Small intestine (tissue), 7 donors: ENCODE results near the gene DCP2. TPM values are rescaled to one million over a fixed set of nuclear protein-coding genes. Genes with fewer than 3 reads are reported as not detected.

Experiments
- DNase-seq, 2 donors: peaks; one replicate each; pipeline versions ENCODE4 v3.0.0 to v3.0.0-alpha.2; 2013
- FAIRE-seq: peaks from 2 replicates; lab custom pipeline; 2012; peaks lifted over from hg19 to GRCh38; lab: Jason Lieb, UNC
- H3K27ac ChIP-seq, 3 donors: one replicate each; pipeline ENCODE4 v1.5.1; 2013; ENCODE audit warnings: low read length in 2 of 3, mild to moderate bottlenecking in 2 of 3, control low read depth in 1 of 3, inconsistent platforms in 1 of 3, low read depth in 1 of 3, moderate library complexity in 1 of 3
- H3K27me3 ChIP-seq, 3 donors: one replicate each; pipeline ENCODE4 v1.6.1; 2013; ENCODE audit warnings: low read length in 3 of 3, inconsistent platforms in 1 of 3; ENCODE audit not compliant: control insufficient read depth in 3 of 3, insufficient read depth in 3 of 3
- H3K36me3 ChIP-seq, 3 donors: one replicate each; pipeline ENCODE4 v1.6.1; 2013; ENCODE audit warnings: low read length in 3 of 3, inconsistent platforms in 1 of 3, low read depth in 1 of 3, mild to moderate bottlenecking in 1 of 3, moderate library complexity in 1 of 3; ENCODE audit not compliant: control insufficient read depth in 3 of 3, insufficient read depth in 2 of 3
- H3K4me1 ChIP-seq, 3 donors: one replicate each; pipeline ENCODE4 v1.6.1; 2013; ENCODE audit warnings: low read length in 2 of 3, inconsistent platforms in 1 of 3, low read depth in 1 of 3, mild to moderate bottlenecking in 1 of 3, moderate library complexity in 1 of 3; ENCODE audit not compliant: control insufficient read depth in 3 of 3, insufficient read depth in 2 of 3
- H3K4me3 ChIP-seq, 3 donors: one replicate each; pipeline ENCODE4 v1.5.1; 2013; ENCODE audit warnings: low read length in 3 of 3, control low read depth in 1 of 3, inconsistent platforms in 1 of 3, low read depth in 1 of 3, mild to moderate bottlenecking in 1 of 3, moderate library complexity in 1 of 3
- H3K9me3 ChIP-seq, 2 donors: one replicate each; pipeline ENCODE4 v1.6.1; 2013; ENCODE audit warnings: low read depth in 1 of 2, low read length in 1 of 2; ENCODE audit not compliant: control insufficient read depth in 2 of 2, insufficient read depth in 1 of 2
- WGBS, 3 donors: extraction: QIAGEN DNeasy Blood & Tissue Kit; methylation state at CpG; one replicate each; pipeline ENCODE4 v1.1.7; 2013; 5-methylcytosine and 5-hydroxymethylcytosine counted together
- polyA plus RNA-seq, 4 donors: library from polyadenylated mRNA; stranded (reverse) in 3 of 4; unstranded in 1 of 4; fragments of 200-250 nt in 3 of 4; fragments of 120-200 nt in 1 of 4; gene quantifications; one replicate each; pipeline versions ENCODE4 v1.2.1 to v1.2.3, GENCODE V29; 2013
- donor health status: healthy with polysubstance abuse.
- donor health status: control.
- donor health status: control.
- donor health status: Bipolar disorder and iron deficiency.
- donor health status: healthy.

Gene DCP2
- polyA plus RNA-seq, 4 donors = 5.6 to 19.5 (median 8.0) TPM

DNA sequence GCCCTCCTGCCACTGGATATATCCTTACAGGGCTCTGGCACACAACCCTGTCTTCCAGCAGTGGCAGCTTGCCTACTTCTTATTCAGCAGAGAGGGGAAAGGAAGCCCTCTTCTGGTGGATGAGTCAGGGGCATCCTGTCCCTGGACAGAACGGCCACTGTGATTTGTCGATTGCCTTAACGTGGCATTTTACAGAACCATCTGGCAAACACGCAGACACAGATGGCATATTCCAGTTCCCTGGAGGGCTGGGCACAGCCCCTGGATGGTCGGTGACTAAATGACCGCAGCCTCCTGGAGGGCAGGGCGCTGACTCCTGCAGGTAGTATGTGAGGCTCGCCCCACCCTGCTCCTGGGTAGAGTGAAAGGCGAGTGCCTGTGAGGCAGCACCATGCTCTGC, 62.1 kb downstream of the DCP2 start:
- no peak for DNase-seq
- no peak overlapping the region for H3K27ac ChIP-seq
- no peak overlapping the region for H3K4me3 ChIP-seq
- 71 to 83% (median 71%) methylated on average over 9 of the region's 9 CpGs for WGBS, 3 donors
- no peaks in the 10 kb centered on the region for H3K4me1 ChIP-seq
- H3K36me3 ChIP-seq = peaks cover 0 to 7% (median 2%) of the 10 kb centered on the region in 3 donors
- no peak for FAIRE-seq
- no peaks in the 10 kb centered on the region for H3K27me3 ChIP-seq
- H3K9me3 ChIP-seq = no peaks in the 10 kb centered on the region

DNA sequence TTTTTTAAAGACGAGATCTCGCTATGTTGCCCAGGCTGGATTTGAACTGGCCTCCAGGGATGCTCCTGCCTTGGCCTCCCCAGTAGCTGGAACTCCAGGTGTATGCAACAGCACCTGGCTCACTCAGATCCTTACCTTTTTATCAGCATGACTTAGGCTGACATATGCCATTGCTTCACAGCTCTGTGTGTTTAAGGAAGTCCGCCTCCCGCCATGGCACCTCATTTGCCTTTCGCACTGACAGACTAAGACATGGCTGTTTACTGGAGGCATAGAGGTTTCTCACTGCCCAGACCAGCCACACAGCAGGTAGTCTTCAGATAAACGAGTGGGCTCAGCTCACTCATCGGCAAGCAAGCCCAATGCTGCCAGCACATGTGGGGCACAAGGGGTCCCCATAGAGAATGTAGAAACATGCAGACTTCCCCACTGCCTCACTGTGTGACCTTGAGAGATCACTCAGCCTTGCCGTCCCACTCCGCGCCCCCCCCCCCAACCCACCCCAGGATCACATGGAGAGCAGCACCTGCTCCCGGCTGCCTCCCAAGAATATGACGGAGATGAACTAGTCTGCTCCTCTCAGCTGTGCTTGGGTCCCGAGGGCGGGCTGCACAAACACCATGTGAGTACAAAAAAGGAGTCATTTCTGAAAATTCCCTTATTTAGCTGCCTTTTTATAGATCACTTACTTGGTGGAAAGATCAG, 62.8 kb downstream of the DCP2 start:
- Histone ChIP-seq H3K4me3 (no peak overlapping the region), H3K36me3 (peaks cover 0 to 7% (median 2%) of the 10 kb centered on the region in 3 donors), H3K27ac (no peak overlapping the region), H3K27me3 (no peaks in the 10 kb centered on the region), H3K9me3 (no peaks in the 10 kb centered on the region), H3K4me1 (no peaks in the 10 kb centered on the region)
- DNase-seq (no peak), FAIRE-seq (no peak)
- 76 to 86% (median 82%) methylated on average over 14 of the region's 14 CpGs for WGBS, 3 donors

DNA sequence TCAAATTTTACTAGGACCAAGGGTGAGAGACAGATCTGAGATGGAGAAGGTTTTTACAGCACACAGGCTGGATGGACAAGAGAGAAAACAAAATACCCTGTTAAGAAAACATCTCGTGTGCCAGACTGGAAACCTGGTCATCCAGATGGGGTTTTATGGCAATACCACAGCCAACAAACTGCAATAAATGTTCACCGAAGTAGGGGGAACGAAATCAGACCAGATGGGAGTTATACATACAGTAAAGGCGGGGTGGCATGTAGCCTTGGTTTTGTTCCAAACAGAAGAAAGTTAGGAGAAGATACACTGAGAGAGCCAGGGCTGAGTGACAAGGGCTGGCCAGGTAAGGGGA, 63.3 kb downstream of the DCP2 start:
- Histone ChIP-seq H3K4me1 (no peaks in the 10 kb centered on the region), H3K4me3 (no peak overlapping the region), H3K36me3 (peaks cover 0 to 7% (median 2%) of the 10 kb centered on the region in 3 donors), H3K9me3 (no peaks in the 10 kb centered on the region), H3K27me3 (no peaks in the 10 kb centered on the region), H3K27ac (no peak overlapping the region)
- FAIRE-seq (no peak), DNase-seq (no peak)
- 67 to 83% (median 69%) methylated on average over 4 of the region's 4 CpGs for WGBS, 3 donors

DNA sequence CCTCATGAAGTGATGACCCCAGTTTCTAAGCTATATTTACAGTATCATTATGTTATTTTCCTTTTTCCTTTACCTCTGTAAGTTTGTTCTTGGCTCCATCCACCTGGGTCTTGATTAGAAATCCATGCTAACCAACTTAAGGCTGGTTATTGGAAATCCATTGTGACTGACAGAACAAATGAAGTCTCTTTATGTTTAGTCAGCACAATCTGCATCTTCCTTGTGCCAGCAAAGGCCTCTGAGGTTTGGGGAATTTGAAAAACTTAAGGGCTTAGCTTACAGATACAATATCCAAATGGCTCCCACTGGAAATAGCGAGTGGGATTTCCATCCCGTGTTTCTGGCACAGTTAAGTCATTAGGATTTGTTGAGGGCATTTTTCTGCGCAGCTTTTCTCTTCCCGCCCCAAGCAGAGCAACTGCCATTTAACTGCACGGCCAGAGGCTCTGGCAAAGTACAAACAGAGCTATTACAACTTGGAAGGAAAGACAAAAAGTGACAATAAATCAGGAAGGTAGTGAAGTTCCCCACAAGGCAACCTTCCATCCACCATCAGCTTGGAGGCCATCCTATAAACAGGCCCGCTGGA, 64.2 kb downstream of the DCP2 start:
- Histone ChIP-seq H3K27me3 (no peaks in the 10 kb centered on the region), H3K27ac (no peak overlapping the region), H3K4me3 (no peak overlapping the region), H3K36me3 (peaks cover 0 to 7% (median 2%) of the 10 kb centered on the region in 3 donors), H3K9me3 (no peaks in the 10 kb centered on the region), H3K4me1 (no peaks in the 10 kb centered on the region)
- DNase-seq (no peak), FAIRE-seq (no peak)
- WGBS, 3 donors = 86 to 91% (median 89%) methylated on average over 6 of the region's 6 CpGs

DNA sequence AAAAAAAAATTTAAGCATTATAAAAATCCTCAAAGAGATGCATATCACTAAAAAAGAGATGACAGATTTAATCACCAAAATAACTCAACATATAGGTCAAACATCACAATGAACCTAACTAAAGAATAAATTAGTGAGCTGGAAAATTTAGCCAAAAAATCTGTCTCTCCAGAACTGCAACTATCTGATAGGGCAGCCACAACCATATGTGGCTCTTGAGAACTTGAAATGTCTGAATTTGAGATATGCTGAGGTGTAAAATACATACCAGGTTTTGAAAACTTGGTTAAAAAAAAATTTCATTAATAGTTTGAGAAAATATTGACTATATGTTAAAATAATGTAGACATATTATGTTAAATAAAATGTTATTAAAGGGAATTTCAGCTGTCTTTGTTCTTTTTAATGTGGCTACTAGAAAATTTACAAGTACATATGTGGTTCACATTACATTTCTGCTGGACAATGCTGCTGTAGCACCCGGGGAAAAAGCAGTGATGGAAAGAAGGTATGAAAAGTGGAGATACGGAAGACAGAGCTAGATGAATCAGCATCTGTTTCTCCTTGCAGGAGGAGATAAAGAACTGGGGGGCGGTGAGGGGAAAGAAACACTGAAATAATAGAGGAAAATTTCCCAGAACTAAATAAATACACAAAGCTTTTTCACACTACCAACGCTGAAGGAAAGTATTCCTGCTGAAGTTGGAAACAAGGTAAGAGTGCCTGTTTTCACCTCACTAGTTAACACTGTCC, 66.1 kb downstream of the DCP2 start:
- H3K27ac ChIP-seq = no peak overlapping the region
- H3K27me3 ChIP-seq = no peaks in the 10 kb centered on the region
- DNase-seq (no peak), FAIRE-seq (no peak)
- H3K4me1 ChIP-seq = peaks cover 0 to 7% (median 0%) of the 10 kb centered on the region in 3 donors
- H3K4me3 ChIP-seq = no peak overlapping the region
- peaks cover 0 to 7% (median 2%) of the 10 kb centered on the region in 3 donors for H3K36me3 ChIP-seq
- H3K9me3 ChIP-seq = no peaks in the 10 kb centered on the region
- WGBS, 3 donors = 79 to 88% (median 80%) methylated on average over 4 of the region's 4 CpGs

DNA sequence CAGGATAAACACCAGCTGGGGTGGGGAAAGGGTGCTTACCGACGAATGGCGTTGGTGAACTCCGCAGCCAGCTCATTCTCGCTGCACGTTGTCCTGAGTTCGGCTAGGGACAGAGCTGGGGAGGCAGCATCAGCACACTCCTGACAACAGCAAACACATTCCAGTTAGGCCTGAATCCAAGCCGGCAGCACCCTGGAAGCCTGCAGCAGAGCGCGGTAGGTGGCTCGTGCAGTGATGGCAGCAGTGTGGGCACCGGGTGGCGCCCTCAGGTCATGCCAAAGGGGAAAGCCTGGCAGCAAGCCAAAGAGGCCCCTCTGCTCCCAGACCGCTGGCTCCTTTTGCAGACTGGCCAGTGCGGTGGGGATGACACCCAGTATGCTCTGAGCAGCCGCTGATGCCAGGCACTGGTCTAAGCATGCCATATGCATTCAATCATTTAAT, 66.9 kb downstream of the DCP2 start:
- WGBS, 3 donors = 71 to 82% (median 79%) methylated on average over 16 of the region's 16 CpGs
- no peak overlapping the region for H3K4me3 ChIP-seq

DNA sequence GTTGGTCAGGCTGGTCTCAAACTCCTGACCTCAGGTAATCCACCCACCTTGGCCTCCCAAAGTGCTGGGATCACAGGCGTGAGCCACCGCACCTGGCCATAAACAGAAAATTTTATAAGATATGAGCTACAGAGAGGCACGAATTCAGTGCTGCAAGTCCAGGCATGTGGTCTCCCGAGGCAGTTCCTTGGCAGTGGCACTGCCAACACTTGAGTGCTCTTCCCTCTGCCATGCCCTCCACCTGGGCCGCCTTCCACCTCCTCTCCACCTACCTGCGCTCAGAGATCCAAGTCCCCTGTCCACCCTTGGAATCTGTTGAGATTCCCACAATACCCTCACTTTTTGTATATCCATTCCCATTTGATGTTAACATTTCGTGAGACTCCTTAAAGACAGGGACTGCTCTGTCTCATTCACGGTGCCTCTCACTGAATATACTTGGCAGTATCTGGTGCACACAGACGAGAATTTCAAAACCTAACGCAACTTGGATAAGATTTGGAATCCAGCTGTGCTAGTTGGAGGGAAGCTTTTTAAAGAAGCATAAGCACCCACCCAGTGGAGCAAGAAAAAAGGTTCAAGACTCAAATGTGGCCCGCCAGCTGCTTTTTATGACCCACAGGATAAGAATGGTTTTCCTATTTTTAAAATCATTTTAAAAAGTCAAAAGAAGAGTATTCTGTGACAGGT, 68.3 kb downstream of the DCP2 start:
- FAIRE-seq (no peak), DNase-seq (no peak)
- Histone ChIP-seq H3K27me3 (no peaks in the 10 kb centered on the region), H3K4me1 (peaks cover 0 to 11% (median 0%) of the 10 kb centered on the region in 3 donors), H3K4me3 (no peak overlapping the region), H3K27ac (no peak overlapping the region), H3K9me3 (no peaks in the 10 kb centered on the region), H3K36me3 (peaks cover 0 to 3% (median 2%) of the 10 kb centered on the region in 3 donors)
- whole genome bisulfite sequencing, 3 donors = 90 to 91% (median 91%) methylated on average over 11 of the region's 11 CpGs

More for the DNA sequence above, 66.9 kb downstream of the DCP2 start:
- no peak overlapping the region for H3K27ac ChIP-seq
- DNase-seq = no peak
- H3K27me3 ChIP-seq = no peaks in the 10 kb centered on the region
- FAIRE-seq = no peak
- no peaks in the 10 kb centered on the region for H3K9me3 ChIP-seq
- H3K4me1 ChIP-seq = peaks cover 0 to 11% (median 0%) of the 10 kb centered on the region in 3 donors
- peaks cover 0 to 7% (median 2%) of the 10 kb centered on the region in 3 donors for H3K36me3 ChIP-seq

DNA sequence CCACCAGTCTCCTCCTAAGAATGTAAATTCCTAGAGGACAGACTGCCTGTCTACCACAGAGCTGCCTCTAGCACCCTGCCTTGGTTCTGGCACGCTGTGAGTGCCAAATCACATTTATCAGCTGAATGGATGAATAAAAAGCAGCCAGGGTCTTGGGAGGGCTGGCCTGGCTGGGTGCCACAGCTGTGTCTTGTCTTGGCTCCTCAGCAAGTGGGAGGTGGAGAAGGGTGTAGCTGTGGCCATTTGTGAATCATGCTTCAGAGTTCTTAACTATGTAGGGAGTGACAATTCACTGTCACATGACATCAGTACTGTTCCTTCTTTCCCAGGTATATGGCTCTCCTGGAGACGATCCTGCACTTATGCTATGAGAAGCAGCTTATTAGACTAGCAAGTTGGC, 70.6 kb downstream of the DCP2 start:
- DNase-seq (peak; percentile 12 to 62), FAIRE-seq (no peak)
- Histone ChIP-seq H3K4me1 (peaks cover 0 to 11% (median 0%) of the 10 kb centered on the region in 3 donors), H3K36me3 (peaks cover 0 to 3% (median 0%) of the 10 kb centered on the region in 3 donors), H3K9me3 (no peaks in the 10 kb centered on the region), H3K4me3 (no peak overlapping the region), H3K27me3 (peaks cover 0 to under 1% (median 0%) of the 10 kb centered on the region in 3 donors), H3K27ac (peak overlapping the region in 1 of 3 donors; percentile 19)
- WGBS, 3 donors = 32 to 64% (median 62%) methylated on average over 2 of the region's 2 CpGs
